Kidney (tissue), 14 donors: ENCODE results near the gene MZF1. TPM values are rescaled to one million over a fixed set of nuclear protein-coding genes. Genes with fewer than 3 reads are reported as not detected.

ENCODE experiments used
- DNase-seq, 5 donors: peaks; one replicate each; pipeline ENCODE4 v3.0.0-alpha.2; 2013 to 2020
- FAIRE-seq: peaks from 2 replicates; lab custom pipeline; 2012; peaks lifted over from hg19 to GRCh38; lab: Jason Lieb, UNC
- H3K27ac ChIP-seq, 2 donors: one replicate each; pipeline ENCODE4 v1.7.0; 2013; ENCODE audit warnings: low read depth in 2 of 2, low read length in 2 of 2, inconsistent platforms in 1 of 2
- H3K27me3 ChIP-seq: one replicate; pipeline ENCODE4 v1.7.1; 2013; ENCODE audit warnings: low read length, inconsistent platforms; ENCODE audit not compliant: control insufficient read depth, insufficient read depth
- H3K36me3 ChIP-seq, 3 donors: one replicate each; pipeline versions ENCODE4 v1.7.0 to v1.7.1; 2013; ENCODE audit warnings: low read length in 3 of 3, control low read depth in 1 of 3, inconsistent platforms in 1 of 3; ENCODE audit not compliant: insufficient read depth in 3 of 3, control insufficient read depth in 2 of 3
- H3K4me1 ChIP-seq, 3 donors: one replicate each; pipeline versions ENCODE4 v1.7.0 to v1.7.1; 2013; ENCODE audit warnings: low read length in 3 of 3, inconsistent platforms in 1 of 3, low read depth in 1 of 3; ENCODE audit not compliant: control insufficient read depth in 2 of 3, insufficient read depth in 2 of 3
- H3K4me3 ChIP-seq, 3 donors: one replicate each; pipeline versions ENCODE4 v1.7.0 to v1.8.1; 2013; ENCODE audit warnings: low read length in 3 of 3, control low read depth in 1 of 3, inconsistent platforms in 1 of 3
- H3K9ac ChIP-seq, 3 donors: one replicate each; pipeline versions ENCODE4 v1.7.0 to v1.7.1; 2013; ENCODE audit warnings: low read length in 3 of 3, control low read depth in 1 of 3, inconsistent platforms in 1 of 3
- H3K9me3 ChIP-seq, 3 donors: one replicate each; pipeline versions ENCODE4 v1.7.0 to v1.7.1; 2013; ENCODE audit warnings: low read length in 3 of 3, control low read depth in 1 of 3, inconsistent platforms in 1 of 3; ENCODE audit not compliant: control insufficient read depth in 2 of 3, insufficient read depth in 1 of 3
- intact Hi-C: fragments of 100-400 bp; cut with DNase I; formaldehyde crosslinking; loops from one replicate; pipeline ENCODE4 v1.11.1; 2022
- polyA plus RNA-seq: library from polyadenylated mRNA; stranded (reverse); fragments of 350-450 nt; fragmentation: Illumina TruSeq; extraction: RNeasy Lipid Tissue Mini Kit (QIAGEN cat#74804); gene quantifications from one replicate; pipeline ENCODE4 v1.2.3, GENCODE V29; 2014; ENCODE audit warnings: low read depth, low replicate concordance; ENCODE audit not compliant: insufficient read depth
- total RNA-seq: library from RNA; stranded (reverse); fragmentation: NEBNext Ultra II Directional; extraction: Animal tissue kit (Norgen Biotek cat#: 25700); gene quantifications from one replicate; pipeline ENCODE4 v1.2.1, GENCODE V29; 2021
- TF ChIP-seq, protein P1 (sequence below): IDR thresholded peaks from 3 replicates; pipeline ENCODE4 v1.5.1; 2012; ENCODE audit warnings: mild to moderate bottlenecking, moderate library complexity, borderline replicate concordance; ENCODE audit not compliant: insufficient read depth; ENCODE audit errors: extremely low read depth
- donor health status: control.
- donor health status: control.
- donor health status: control.
- donor health status: control.
- donor health status: control.
- donor health status: DM: yes; HTN: yes; CAD: no.
- donor health status: Normal renal cell carcinoma (clear cell type).

Gene MZF1
- total and polyA plus RNA-seq, 2 donors from 2014 or later: 12.9 to 38.6 TPM

DNA sequence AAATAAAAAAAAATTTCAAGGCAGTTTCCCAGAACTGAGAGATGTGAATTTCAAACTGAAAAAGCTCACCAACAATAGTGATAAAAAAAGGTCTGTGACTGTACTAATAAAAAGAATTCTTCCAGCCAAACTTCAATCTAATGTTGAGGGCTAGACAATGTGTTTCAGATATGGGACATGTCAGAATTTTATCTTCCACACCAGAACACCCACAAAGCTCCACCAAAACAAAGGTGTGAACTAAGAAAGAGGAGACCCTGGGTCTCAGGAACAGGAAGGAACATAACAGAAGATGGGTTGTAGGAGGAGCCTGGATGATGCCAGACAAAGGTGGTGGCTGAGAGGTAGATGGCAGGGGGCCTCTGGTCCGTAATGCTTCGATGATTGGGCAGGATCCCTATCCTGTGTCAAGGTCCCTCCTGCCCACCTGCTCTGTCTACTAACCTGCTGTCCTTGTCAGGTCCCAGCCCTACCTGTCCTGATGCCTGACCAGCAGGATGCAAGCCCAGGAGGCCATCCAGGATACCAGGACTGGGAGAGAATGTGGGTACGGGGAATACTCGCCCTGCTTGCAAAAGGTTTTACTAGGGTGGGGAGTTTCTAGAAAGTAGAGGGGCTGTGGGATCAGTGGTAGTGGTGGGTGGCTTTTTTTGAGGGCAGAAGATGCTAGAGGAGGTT, 4.5 kb downstream of the MZF1 start:
- DNase-seq (peak in 1 of 5 donors; percentile 34), FAIRE-seq (no peak)
- peaks cover 0 to 8% (median 7%) of the 10 kb centered on the region in 3 donors for H3K4me1 ChIP-seq
- no peak overlapping the region for H3K4me3 ChIP-seq
- H3K36me3 ChIP-seq: peaks cover 3 to 5% (median 4%) of the 10 kb centered on the region in 3 donors
- intact Hi-C loops: no loop called here
- TF ChIP-seq, protein P1, sequence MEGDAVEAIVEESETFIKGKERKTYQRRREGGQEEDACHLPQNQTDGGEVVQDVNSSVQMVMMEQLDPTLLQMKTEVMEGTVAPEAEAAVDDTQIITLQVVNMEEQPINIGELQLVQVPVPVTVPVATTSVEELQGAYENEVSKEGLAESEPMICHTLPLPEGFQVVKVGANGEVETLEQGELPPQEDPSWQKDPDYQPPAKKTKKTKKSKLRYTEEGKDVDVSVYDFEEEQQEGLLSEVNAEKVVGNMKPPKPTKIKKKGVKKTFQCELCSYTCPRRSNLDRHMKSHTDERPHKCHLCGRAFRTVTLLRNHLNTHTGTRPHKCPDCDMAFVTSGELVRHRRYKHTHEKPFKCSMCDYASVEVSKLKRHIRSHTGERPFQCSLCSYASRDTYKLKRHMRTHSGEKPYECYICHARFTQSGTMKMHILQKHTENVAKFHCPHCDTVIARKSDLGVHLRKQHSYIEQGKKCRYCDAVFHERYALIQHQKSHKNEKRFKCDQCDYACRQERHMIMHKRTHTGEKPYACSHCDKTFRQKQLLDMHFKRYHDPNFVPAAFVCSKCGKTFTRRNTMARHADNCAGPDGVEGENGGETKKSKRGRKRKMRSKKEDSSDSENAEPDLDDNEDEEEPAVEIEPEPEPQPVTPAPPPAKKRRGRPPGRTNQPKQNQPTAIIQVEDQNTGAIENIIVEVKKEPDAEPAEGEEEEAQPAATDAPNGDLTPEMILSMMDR: no peak
- no peaks in the 10 kb centered on the region for H3K9me3 ChIP-seq
- H3K27me3 ChIP-seq: no peaks in the 10 kb centered on the region
- H3K27ac ChIP-seq: no peak overlapping the region
- H3K9ac ChIP-seq: no peak overlapping the region

DNA sequence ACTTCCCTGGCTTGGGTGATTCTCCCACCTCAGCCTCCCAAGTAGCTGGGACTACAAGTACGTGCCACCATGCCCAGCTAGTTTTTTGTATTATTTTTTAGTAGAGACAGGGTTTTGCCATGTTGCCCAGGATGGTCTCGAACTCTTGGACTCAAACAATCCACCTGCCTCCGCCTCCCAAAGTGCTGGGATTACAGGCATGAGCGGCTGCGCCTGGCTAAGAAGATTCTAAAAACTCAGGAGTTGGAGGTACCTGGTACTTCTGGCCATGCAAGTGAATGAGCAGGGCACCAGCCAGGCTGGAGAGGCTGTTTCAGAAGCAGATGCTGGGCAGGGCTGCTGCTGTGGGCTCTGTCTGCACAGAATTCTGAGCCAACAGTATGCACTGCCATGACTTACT, 6.1 kb downstream of the MZF1 start:
- no peaks in the 10 kb centered on the region for H3K27me3 ChIP-seq
- intact Hi-C loops: no loop called here
- FAIRE-seq: no peak
- no peaks in the 10 kb centered on the region for H3K9me3 ChIP-seq
- peaks cover 3 to 5% (median 4%) of the 10 kb centered on the region in 3 donors for H3K36me3 ChIP-seq
- H3K4me1 ChIP-seq: peaks cover 0 to 18% (median 3%) of the 10 kb centered on the region in 3 donors
- no peak overlapping the region for H3K9ac ChIP-seq
- DNase-seq: peak in 1 of 5 donors; percentile 18
- no peak overlapping the region for H3K4me3 ChIP-seq
- TF ChIP-seq, protein P1: no peak
- H3K27ac ChIP-seq: no peak overlapping the region

DNA sequence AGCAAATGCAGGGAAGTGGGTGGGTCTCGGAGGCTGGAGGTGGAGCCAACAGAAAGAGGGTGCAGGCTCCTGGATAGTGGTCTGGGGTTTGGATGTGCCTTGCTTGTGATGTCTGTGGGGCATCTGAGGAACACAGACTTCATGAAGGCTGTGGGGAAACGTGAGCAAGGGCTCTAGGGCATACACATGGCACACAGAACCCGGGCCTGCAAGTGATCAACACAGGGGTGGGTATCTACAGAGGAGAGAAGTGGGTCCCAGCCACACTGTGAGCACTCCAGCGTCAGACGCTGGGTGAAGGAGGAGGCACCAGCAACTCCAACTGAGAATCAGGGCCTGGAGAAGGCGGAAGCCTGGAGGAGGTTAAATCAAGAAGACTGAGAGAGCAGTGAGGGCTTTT, 9.3 kb downstream of the MZF1 start:
- peaks cover 2 to 4% (median 3%) of the 10 kb centered on the region in 3 donors for H3K36me3 ChIP-seq
- intact Hi-C loops: no loop called here
- H3K9ac ChIP-seq: no peak overlapping the region
- FAIRE-seq: no peak
- DNase-seq: peak in 1 of 5 donors; percentile 61
- TF ChIP-seq, protein P1: no peak
- no peak overlapping the region for H3K27ac ChIP-seq
- peaks cover 3 to 28% (median 12%) of the 10 kb centered on the region in 3 donors for H3K4me1 ChIP-seq
- H3K9me3 ChIP-seq: no peaks in the 10 kb centered on the region
- no peak overlapping the region for H3K4me3 ChIP-seq
- no peaks in the 10 kb centered on the region for H3K27me3 ChIP-seq
